Activated CD4-positive, alpha-beta T cell treated with anti-CD3 and anti-CD28 coated beads, Interleukin-10, Interleukin-2, amounts not matched to agents 100 ng/mL and 50 ng/mL, durations not matched to agents 16 hours and 8 hours (primary cell): ENCODE measurements around the gene FAM111B.
"Not testable (repeated sequence)": the region's sequence is repeated elsewhere in the genome, so short reads cannot be mapped to it uniquely, and the experiment has no call there.

Source experiments
- DNase-seq: peaks from one replicate; pipeline ENCODE4 v3.0.0-alpha.2; 2020

FAM111B gene

DNA sequence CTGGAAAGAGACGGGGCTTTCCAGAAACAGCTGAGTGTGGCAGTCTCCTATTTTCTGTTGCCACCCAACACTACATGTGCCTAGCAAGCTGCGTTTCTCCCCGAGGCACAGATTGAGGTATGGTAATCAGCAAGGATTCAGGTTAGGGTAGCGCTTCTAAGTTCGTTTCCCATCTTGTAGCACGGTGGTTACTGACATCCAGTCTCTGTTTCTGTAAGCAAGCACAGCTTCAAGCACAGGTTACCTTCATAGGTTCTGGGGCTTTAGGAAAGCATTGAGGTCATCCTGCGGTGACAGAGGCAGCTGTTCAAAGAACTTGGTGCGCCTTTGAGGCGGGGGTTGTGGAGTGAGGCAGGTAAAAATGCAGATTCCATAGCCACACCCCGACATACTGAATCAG lies 684 bp downstream of the FAM111B start:
- peak; percentile 41 for DNase-seq

DNA sequence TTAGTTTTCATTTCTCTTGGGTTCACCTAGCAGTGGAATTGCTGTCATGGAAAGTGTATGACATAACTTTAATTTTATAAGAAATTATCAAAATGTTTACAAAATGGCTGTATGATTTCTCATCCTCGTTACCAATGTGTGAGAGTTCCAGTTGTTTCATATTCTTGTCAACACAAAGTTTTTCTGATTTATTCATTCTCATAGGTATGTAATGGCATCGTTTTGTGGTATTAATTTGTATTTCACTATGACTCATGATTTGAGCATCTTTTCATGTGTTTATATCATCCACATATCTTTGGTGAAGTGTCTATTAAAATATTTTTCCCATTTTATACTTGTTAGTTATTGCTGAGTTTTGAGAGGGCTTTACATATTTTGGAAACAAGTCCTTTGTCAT lies 5.5 kb downstream of the FAM111B start:
- DNase-seq: no peak

DNA sequence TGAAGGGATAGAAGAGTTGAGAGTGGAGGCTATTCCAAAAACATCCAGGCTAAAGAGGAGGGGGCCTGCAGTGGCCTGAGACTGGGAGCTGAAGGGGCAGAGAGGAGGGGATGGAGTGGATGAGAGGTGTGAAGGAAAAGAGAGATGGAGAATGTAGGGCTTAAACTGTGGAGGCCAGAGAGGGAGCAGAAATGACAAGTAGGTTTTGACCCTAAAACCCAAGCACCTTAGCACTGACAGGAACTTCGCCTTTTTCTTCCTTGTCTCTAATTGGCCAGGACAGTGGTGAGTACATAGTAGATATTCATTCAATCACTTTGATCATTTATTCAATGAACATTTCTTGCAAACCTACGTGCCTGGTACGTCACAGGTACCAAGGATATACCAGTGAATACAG lies 7.3 kb downstream of the FAM111B start:
- DNase-seq: no peak

- DNase-seq: no peak
Measured at GRCh38 chr11:59115553-59115952, 8.5 kb downstream of the FAM111B start.

DNA sequence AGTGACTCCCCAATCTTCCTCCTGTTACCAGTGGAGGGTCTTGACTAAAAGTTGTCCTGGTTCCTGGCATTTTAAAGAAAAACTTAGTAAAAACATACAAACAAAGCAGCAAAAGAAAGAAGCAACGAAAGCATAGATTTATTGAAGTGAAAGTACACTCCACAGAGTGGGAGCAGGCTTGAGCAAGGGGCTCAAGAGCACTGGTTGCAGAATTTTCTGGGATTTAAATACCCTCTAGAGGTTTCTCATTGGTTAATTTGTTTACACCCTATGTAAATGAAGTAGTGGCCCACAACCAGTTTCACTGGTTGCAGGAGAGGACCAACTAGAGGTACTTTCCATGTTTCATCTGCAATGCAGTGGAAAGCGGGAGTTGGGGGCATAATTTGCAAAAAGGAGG lies 10.7 kb downstream of the FAM111B start:
- no peak for DNase-seq

GRCh38 chr11:59119826-59120225 lies 12.8 kb downstream of the FAM111B start:
- DNase-seq: no peak

- DNase-seq: peak; percentile 87
Measured at GRCh38 chr11:59135648-59136461, 28.8 kb downstream of the FAM111B start.

- DNase-seq: not testable (repeated sequence)
Measured at GRCh38 chr11:59136551-59136950, 29.5 kb downstream of the FAM111B start.

- DNase-seq: no peak
Measured at GRCh38 chr11:59137190-59137589, 30.2 kb downstream of the FAM111B start.

DNA sequence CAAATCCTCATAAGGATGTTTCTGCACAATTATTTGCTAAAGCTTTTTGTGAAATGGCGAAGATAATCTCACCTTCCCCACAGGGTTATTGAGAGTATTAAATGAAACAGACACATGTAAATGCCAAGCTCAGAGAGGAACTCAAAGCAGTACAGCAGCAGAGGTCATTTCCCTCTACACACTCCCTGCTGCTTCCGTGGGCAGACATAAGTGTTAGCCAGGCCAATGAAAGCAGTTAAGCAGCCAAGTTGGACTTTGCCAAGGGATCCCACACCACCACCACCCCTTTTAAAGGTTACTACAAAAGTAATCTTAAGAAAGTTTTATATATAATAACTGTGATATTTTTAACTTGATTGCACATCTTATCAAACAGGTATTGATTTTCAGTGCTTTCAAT lies 31.6 kb downstream of the FAM111B start:
- no peak for DNase-seq

DNA sequence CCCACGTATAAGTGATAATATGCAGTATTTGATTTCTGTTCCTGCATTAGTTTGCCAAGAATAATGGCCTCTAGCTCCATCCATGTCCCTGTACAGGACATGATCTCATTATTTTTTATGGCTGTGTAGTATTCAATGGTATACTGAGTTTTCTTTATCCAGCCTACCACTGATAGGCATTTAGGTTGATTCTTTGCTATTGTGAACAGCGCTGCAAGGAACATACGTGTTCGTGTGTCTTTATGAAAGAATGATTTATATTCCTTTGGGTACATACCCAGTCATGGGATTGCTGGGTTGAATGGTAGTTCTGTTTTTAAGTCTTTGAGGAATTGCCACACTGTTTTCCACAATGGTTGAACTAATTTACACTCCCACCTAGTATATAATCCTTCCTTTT lies 34.2 kb downstream of the FAM111B start:
- DNase-seq: no peak

GRCh38 chr11:59141673-59142460 lies 34.8 kb downstream of the FAM111B start:
- no peak for DNase-seq

GRCh38 chr11:59142530-59143507 lies 35.8 kb downstream of the FAM111B start, which contains the start of gene FAM111A:
Gene FAM111A, plus strand, starts transcription at chr11:59142856. Its CDS starts 6,017 bp downstream, at chr11:59148873.
- peak; percentile 93 for DNase-seq

DNA sequence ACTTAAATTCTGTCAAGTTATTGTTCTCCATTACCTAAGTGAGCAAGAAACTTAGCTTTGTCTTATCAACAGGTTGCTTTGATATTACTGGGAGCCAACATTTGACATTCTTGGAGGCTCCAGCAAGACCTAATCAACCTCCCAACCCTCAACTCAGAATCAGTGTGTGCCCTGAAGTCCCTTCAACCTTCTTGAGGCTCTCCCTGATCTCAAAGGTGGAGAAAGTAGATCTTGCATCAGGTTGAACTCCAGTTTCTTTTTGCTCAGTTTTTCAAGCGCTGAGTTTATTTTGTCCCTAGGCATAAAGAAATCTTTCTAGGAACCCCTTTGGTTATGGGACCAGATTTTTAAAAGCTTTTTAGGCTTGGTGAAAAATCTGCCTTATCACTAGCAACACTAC lies 37.1 kb downstream of the FAM111B start:
- no peak for DNase-seq

- peak; percentile 90 for DNase-seq
Measured at GRCh38 chr11:59144579-59145345, 37.7 kb downstream of the FAM111B start.

- no peak for DNase-seq
Measured at GRCh38 chr11:59145534-59145933, 38.5 kb downstream of the FAM111B start.

- DNase-seq: no peak
Measured at GRCh38 chr11:59151761-59152160, 44.7 kb downstream of the FAM111B start.

DNA sequence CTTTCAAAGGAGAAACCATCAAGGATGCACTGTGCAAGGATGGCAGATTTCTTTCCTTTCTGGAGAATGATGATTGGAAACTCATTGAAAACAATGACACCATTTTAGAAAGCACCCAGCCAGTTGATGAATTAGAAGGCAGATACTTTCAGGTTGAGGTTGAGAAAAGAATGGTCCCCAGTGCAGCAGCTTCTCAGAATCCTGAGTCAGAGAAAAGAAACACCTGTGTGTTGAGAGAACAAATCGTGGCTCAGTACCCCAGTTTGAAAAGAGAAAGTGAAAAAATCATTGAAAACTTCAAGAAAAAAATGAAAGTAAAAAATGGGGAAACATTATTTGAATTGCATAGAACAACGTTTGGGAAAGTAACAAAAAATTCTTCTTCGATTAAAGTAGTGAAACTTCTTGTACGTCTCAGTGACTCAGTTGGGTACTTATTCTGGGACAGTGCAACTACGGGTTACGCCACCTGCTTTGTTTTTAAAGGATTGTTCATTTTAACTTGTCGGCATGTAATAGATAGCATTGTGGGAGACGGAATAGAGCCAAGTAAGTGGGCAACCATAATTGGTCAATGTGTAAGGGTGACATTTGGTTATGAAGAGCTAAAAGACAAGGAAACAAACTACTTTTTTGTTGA lies 45.4 kb downstream of the FAM111B start:
- DNase-seq: peak; percentile 66

GRCh38 chr11:59154610-59155009 lies 47.6 kb downstream of the FAM111B start:
- DNase-seq: no peak

GRCh38 chr11:59157433-59157832 lies 50.4 kb downstream of the FAM111B start:
- no peak for DNase-seq
